ENCODE results near the gene PCBD1. TPM values are rescaled to one million over a fixed set of nuclear protein-coding genes. Genes with fewer than 3 reads are reported as not detected.

Gene PCBD1
- total RNA-seq, 1 donor: 19.9 TPM

GRCh38 chr10:70896551-70896950 is 8.2 kb upstream of the PCBD1 start:
- Histone ChIP-seq H2AFZ (ENCODE audit: low read length) (no peak overlapping the region), H3K9me3 (ENCODE audit: low read depth, low read length) (no peaks in the 10 kb centered on the region)

GRCh38 chr10:70894416-70894815 is 6.1 kb upstream of the PCBD1 start:
- Histone ChIP-seq H3K27ac (ENCODE audit: low read depth, low read length) (no peak overlapping the region), H3K4me3 (ENCODE audit: insufficient read depth, low read length) (no peak overlapping the region), H3K79me2 (ENCODE audit: insufficient read depth, low read length) (no peaks in the 10 kb centered on the region), H3K4me2 (ENCODE audit: insufficient read depth, low read length) (no peak overlapping the region), H4K20me1 (ENCODE audit: insufficient read depth, low read length) (no peaks in the 10 kb centered on the region), H3K9me3 (ENCODE audit: low read depth, low read length) (no peaks in the 10 kb centered on the region), H3K27me3 (ENCODE audit: insufficient read depth, low read length) (peaks cover 8% of the 10 kb centered on the region), H2AFZ (ENCODE audit: low read length) (no peak overlapping the region), H3K4me1 (ENCODE audit: insufficient read depth, low read length) (peaks cover 3% of the 10 kb centered on the region), H3K36me3 (ENCODE audit: insufficient read depth, low read length) (no peaks in the 10 kb centered on the region)
- TF ChIP-seq CTCF (IDR thresholded peaks at IDR 0.05; ENCODE audit: extremely low read depth, low read depth, low read length): no peak
- DNase-seq (ENCODE audit: insufficient read length, low spot score, missing footprints): no peak

More at GRCh38 chr10:70896551-70896950, 8.2 kb upstream of the PCBD1 start:
- no peak overlapping the region for H3K4me2 ChIP-seq (ENCODE audit: insufficient read depth, low read length)
- no peak overlapping the region for H3K27ac ChIP-seq (ENCODE audit: low read depth, low read length)
- H4K20me1 ChIP-seq (ENCODE audit: insufficient read depth, low read length): no peaks in the 10 kb centered on the region
- TF ChIP-seq CTCF (IDR thresholded peaks at IDR 0.05; ENCODE audit: extremely low read depth, low read depth, low read length): no peak
- no peak for DNase-seq (ENCODE audit: insufficient read length, low spot score, missing footprints)
- peaks cover 3% of the 10 kb centered on the region for H3K4me1 ChIP-seq (ENCODE audit: insufficient read depth, low read length)
- no peaks in the 10 kb centered on the region for H3K36me3 ChIP-seq (ENCODE audit: insufficient read depth, low read length)
- H3K79me2 ChIP-seq (ENCODE audit: insufficient read depth, low read length): no peaks in the 10 kb centered on the region
- no peak overlapping the region for H3K4me3 ChIP-seq (ENCODE audit: insufficient read depth, low read length)
- peaks cover 19% of the 10 kb centered on the region for H3K27me3 ChIP-seq (ENCODE audit: insufficient read depth, low read length)

- TF ChIP-seq CTCF (IDR thresholded peaks at IDR 0.05; ENCODE audit: extremely low read depth, low read depth, low read length): no peak
- H4K20me1 ChIP-seq (ENCODE audit: insufficient read depth, low read length): no peaks in the 10 kb centered on the region
- no peak for DNase-seq (ENCODE audit: insufficient read length, low spot score, missing footprints)
- no peak overlapping the region for H3K4me2 ChIP-seq (ENCODE audit: insufficient read depth, low read length)
- H3K36me3 ChIP-seq (ENCODE audit: insufficient read depth, low read length): no peaks in the 10 kb centered on the region
- no peak overlapping the region for H3K4me3 ChIP-seq (ENCODE audit: insufficient read depth, low read length)
- H3K27ac ChIP-seq (ENCODE audit: low read depth, low read length): no peak overlapping the region
- no peak overlapping the region for H2AFZ ChIP-seq (ENCODE audit: low read length)
- H3K27me3 ChIP-seq (ENCODE audit: insufficient read depth, low read length): peaks cover 8% of the 10 kb centered on the region
- H3K9me3 ChIP-seq (ENCODE audit: low read depth, low read length): no peaks in the 10 kb centered on the region
- no peaks in the 10 kb centered on the region for H3K79me2 ChIP-seq (ENCODE audit: insufficient read depth, low read length)
- peaks cover 6% of the 10 kb centered on the region for H3K4me1 ChIP-seq (ENCODE audit: insufficient read depth, low read length)
These were observed 5.1 kb upstream of the PCBD1 start for GRCh38 chr10:70893227-70894006.

DNA sequence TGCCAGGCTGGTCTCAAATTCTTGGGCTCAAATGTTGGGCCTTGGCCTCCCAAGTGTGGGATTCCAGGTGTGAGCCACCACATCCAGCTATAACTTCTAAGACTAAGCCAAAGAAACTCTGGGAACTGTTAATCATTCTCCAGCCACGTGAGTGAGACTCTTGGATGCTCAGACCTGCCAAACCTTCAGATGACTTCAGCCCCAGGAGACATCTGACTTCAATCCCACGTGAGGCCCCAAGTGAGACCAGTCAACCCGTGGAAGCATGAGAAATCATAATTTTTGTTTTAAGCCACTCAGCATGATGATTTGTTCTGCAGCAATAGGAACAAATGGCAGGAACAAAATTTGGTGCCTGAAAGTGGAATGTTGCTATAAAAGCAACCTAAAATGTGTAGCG is 4.3 kb upstream of the PCBD1 start:
- peak; percentile 48 for DNase-seq (ENCODE audit: insufficient read length, low spot score, missing footprints)
- Histone ChIP-seq H2AFZ (ENCODE audit: low read length) (no peak overlapping the region), H3K36me3 (ENCODE audit: insufficient read depth, low read length) (no peaks in the 10 kb centered on the region), H3K4me1 (ENCODE audit: insufficient read depth, low read length) (peaks cover 6% of the 10 kb centered on the region), H3K9me3 (ENCODE audit: low read depth, low read length) (no peaks in the 10 kb centered on the region), H3K27ac (ENCODE audit: low read depth, low read length) (no peak overlapping the region), H3K4me3 (ENCODE audit: insufficient read depth, low read length) (no peak overlapping the region), H3K27me3 (ENCODE audit: insufficient read depth, low read length) (peaks cover 8% of the 10 kb centered on the region), H4K20me1 (ENCODE audit: insufficient read depth, low read length) (no peaks in the 10 kb centered on the region), H3K4me2 (ENCODE audit: insufficient read depth, low read length) (no peak overlapping the region), H3K79me2 (ENCODE audit: insufficient read depth, low read length) (no peaks in the 10 kb centered on the region)
- TF ChIP-seq CTCF (IDR thresholded peaks at IDR 0.05; ENCODE audit: extremely low read depth, low read depth, low read length): no peak

Data from osteoblast (primary cell).